GM21786 (cell line): ENCODE measurements around the gene CHCHD6.
A peak's percentile ranks its signal among the peaks of the same experiment; 100 is the strongest.

ENCODE experiments used
- ATAC-seq: cut with Tn5 transposase; IDR thresholded peaks from one replicate; pipeline ENCODE4 v1.9.1; 2021; ENCODE audit not compliant: unreplicated experiment

CHCHD6 gene

DNA sequence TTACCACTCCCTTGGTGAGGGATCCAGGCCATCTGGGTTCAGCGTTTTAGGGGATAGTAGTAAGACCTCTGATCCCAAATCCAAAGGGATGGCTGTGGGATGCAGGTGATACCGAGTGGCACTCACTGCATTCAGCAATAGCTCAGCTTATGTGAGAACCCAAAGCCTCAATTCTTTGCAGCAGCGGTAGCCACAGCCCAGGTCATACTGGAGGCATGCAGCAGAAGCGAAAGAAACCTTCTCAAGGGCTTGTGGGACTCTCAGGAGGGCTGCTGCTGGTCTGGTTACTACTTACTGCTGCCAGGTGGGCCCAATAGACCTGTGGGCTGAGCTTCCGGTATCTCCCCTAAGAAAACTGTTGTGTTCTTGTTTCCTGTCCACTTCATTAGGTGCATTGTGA lies 38.0 kb downstream of the CHCHD6 start:
- no peak for ATAC-seq

GRCh38 chr3:126743350-126743749 lies 39.3 kb downstream of the CHCHD6 start:
- no peak for ATAC-seq

DNA sequence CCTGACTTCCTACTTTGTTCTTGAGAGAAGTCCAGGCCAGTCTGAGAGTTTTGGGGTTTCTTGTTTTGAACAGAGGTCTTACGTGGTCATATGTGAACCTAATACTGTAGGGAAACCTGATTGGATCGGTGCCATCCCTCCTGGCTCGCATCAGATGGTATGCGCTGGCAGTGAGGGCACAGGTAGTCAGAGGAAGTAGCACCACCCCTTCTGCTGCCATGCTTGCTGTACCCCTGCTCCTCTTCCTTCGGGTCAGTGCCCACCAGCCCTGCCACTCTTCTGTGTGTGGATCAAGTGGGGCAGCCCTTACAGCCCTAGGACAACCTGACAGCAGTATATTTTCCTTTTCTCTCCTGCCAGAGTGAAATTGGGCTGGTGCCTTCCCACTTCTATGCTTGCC lies 39.7 kb downstream of the CHCHD6 start:
- ATAC-seq, result no peak

GRCh38 chr3:126745760-126746394 lies 41.8 kb downstream of the CHCHD6 start:
- no peak for ATAC-seq

DNA sequence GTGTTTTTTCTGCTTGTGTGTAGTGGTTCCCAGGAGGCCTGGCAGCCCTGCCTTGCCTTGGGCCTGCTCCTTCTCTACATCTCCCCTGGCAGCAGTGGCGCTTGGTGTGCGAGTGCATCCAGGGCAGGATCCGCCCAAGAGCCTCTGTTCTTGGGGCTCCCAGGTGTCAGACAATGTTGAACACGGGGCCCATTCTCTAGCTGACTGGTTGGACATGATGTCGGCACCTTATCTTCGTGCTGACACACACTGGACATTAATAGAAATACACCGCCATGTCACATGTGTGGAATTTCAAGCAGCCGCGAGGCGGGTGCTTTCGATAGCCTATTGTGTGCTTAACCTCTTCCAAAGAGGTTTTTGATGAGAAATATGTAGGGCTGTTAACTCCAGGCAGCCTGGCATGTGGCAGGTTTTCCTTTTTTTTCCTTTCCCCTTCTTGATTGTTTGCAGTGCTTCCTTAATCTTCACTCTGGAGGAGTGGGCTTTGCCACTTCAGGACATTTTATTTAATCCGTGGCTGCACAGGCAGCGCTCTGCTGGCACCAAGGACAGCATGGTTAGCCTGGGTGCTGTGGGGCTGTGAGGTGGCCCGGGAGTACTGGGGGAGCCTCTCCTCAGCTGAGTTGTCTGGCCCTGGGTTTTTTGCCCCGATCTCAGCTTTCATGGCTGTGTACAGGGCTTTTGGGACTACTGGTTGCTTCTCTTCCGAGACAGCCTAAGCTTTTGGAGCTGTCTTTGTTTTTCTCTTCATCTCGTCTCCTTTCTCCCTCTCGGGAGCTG lies 42.5 kb downstream of the CHCHD6 start:
- ATAC-seq, result no peak

- no peak for ATAC-seq
Measured at GRCh38 chr3:126747768-126748167, 43.7 kb downstream of the CHCHD6 start.

DNA sequence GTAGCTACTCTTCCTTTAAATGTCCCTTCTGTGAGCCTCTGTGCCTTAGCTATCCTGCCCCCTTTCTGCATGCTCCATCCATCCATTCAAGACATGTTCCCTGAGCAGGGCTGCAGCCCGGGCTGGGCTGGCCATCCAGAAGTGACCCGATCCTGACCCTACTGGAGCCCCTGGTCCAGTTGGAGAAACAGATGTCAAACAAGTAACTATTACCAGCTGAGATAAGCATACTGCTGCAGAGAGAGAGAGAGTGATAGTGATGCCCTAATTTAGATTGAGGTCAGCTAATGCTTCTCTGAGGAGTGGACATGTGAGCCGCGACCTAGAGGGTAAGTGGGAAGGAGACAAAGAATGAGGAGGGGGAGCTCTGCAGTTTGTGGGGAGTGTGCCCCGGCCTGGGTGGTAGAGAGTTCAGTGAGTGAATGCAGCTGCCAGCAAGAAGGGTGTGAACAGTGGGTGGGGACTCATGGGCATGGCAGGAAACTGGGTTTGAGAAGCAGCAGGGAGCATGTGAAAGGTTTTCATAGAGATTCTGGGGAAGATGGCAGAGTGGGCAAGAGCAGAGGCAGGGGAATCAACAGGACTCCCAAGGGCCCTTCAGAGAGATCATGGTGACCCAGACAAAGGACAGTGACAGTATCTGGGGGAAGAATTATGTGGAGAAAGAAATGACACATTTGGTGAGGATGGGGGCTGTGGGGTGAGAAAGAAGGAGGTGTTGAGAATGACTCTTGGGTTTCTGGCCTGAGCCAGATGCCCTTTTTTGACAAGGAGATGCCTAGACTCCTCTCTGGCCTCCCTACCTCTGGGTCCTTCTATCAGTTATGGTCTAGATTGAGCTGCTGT lies 44.9 kb downstream of the CHCHD6 start:
- ATAC-seq, result no peak

GRCh38 chr3:126749547-126749875 lies 45.5 kb downstream of the CHCHD6 start:
- ATAC-seq, result no peak

GRCh38 chr3:126749931-126750755 lies 46.1 kb downstream of the CHCHD6 start:
- no peak for ATAC-seq

- no peak for ATAC-seq
Measured at GRCh38 chr3:126750756-126751121, 46.7 kb downstream of the CHCHD6 start.

DNA sequence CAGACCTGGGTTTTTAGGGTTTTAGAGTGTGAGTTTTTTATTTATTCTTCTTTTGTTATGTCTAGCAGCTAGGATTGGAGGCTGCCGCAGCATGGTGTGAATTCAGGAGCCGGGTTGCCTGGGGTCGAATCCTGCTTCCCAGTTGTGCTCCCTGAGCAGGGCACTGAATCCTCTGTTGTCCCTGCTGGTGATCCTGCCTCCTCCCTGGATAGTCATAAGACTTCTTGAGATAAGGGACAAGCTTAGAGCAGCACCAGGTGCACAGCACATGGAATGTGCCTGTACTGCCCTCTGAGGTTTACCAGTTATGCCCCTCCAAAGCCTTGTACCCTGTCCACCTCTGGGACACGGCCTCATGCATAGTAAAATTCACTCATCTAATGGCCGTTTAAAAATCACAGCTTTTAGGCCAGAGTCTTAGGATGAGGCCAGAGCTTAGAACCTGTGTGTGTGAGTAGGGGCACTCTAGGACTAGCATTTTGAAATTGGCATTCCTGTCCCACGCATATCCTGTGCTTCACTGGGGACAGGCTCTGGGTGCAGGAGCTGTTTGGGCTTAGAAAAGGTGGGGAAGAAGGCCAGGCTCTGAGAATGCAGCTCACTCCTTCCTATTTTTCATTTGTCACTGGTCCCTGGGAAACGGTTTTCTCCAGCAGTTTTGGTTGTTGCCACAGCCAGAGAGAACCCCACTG lies 47.7 kb downstream of the CHCHD6 start:
- no peak for ATAC-seq

- peak; percentile 77 for ATAC-seq
Measured at GRCh38 chr3:126752303-126753190, 48.5 kb downstream of the CHCHD6 start.

- no peak for ATAC-seq
Measured at GRCh38 chr3:126753191-126754160, 49.4 kb downstream of the CHCHD6 start.

DNA sequence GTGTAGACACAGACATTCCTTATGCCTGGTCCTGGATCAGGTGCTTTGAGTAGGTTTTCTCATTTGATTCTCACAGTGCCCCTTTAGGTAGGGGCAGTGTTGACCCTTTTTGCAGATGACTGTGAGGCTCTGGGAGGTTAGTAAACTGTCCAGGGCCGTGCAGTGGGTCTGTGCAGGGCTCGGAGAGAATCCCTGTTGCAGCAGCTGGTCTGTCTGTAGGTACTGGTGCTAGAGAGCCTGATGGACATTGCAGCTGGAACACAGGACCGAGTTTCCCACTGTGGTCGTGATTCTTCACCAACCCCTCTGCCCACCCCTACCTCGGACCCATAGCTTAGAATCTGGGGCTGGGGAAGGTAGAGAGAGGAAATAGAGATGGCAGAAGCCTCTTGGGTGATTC lies 51.8 kb downstream of the CHCHD6 start:
- ATAC-seq, result no peak

DNA sequence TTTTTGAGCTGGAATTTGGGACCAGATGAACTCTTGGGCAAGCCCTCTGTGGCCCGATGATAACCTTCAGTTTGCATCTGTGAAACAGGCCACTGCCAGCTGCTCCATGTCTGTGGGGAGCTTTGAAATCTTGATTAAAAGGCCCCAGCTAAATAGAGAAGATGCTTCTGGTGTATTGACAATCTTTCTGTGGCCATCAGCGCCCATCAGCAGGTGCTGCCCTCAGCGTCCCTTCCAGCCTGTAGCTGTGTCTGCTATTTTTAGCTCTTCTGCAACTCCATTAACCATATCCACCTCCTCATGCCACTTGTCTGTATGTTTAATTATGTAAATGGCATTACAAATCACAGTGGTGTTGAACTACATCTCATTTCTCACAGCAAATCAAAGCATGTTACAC lies 54.0 kb downstream of the CHCHD6 start:
- ATAC-seq, result no peak

DNA sequence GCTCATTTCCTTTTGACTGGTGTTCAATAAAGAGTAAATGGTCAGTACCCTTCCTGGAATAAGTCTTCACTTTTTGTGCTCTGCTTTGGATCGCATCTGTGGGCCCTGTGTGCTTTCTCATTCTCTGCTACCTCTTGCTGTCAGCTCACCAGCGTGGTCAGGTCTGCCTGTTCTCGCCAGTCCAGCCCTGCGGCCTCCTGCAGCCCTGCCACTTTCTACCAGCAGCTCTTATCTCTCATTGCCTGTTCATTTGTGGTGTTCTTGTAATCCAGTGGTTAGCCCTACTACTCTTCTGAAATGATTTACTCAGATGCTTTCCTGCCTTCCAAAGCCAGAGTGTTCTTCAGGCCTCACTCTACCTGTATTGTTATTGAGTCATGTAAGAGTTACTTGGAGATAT lies 54.8 kb downstream of the CHCHD6 start:
- ATAC-seq, result no peak

GRCh38 chr3:126760541-126760940 lies 56.5 kb downstream of the CHCHD6 start:
- ATAC-seq, result no peak

- ATAC-seq, result no peak
Measured at GRCh38 chr3:126763035-126763434, 59.0 kb downstream of the CHCHD6 start.
